ENCODE results near the gene TMEM94.

- TF ChIP-seq CCAR2 (optimal IDR thresholded peaks at IDR 0.05; ENCODE audit: low read depth, low read length) (no peak), BHLHE40 (IDR thresholded peaks at IDR 0.05; ENCODE audit: low read length) (no peak), TP53 (CRISPR knock-in tag; conservative IDR thresholded peaks at IDR 0.05) (no peak)
Observed at GRCh38 chr17:75454193-75454592, 2.2 kb upstream of the TMEM94 start.

Data from HepG2 (cell line).